NCI-H146 treated with DMSO at 0.1 percent for 48 hours (cell line): ENCODE data around the gene C22orf31.
"Not testable (repeated sequence)": the region's sequence is repeated elsewhere in the genome, so short reads cannot be mapped to it uniquely, and the experiment has no call there.

Experiments used
- DNase-seq: peaks from one replicate; lab custom pipeline; 2025; ENCODE audit not compliant: unreplicated experiment; lab: John Stamatoyannopoulos, UW

The C22orf31 gene

DNA sequence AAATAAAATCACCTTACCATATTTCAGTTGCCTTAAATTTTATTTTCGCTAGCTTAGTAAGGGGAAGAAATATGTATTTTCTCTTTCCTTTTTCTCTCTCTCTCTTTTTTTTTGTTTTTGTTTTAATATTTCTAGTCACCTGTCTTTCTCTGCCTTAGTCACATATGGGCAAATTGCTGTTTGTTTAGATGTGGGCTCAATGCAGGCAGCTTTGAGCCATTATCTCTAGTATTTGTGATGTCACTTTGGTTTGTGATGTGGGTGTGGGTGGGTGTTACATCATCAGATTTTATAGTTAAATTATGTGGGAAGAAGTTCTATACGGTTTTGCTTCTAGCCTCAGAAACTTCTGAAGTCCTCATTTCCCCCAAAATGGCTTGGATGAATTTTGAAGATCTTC is at the start of gene C22orf31:
TSS of gene C22orf31 (minus strand) at position 59 of the 400 bp plus-strand sequence. CDS start at position 20, 39 bp downstream.
- no peak for DNase-seq

DNA sequence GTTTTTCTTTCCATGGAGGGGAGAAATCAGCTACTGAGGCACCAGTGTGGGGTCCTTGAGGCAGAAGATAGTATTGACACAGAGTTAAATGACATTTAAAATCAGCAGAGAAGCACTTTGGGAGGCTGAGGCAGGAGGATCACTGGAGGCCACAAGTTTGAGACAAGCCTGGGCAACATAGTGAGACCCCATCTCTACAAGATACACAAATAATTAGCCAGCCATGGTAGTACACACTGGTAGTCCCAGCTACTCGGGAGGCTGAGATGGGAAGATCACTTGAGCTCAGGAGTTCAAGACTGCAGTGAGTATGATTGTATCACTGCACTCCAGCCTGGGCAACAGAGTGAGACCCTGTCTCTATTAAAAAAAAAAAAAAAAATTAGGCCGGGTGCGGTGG is 49.3 kb upstream of the C22orf31 start:
- no peak for DNase-seq

DNA sequence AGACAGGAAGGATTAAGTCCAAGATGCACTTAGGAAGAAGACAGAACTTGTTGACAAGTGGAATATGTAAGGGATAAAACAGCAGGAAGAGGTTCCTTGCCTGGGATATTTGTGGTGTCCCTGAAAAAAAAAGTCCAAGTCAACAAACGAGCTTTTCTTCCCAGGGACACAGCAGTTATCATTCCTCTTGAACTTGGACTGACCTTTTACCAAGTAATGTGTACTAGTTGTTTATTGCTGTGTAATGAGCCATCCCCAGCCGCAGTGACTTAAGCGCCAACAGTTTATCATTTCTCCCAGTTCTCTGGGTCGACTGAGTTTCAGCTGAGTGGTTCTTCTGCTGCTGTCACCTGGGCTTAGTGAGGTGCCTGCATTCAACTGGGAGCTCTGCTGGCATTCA is 48.2 kb upstream of the C22orf31 start:
- DNase-seq, result no peak

DNA sequence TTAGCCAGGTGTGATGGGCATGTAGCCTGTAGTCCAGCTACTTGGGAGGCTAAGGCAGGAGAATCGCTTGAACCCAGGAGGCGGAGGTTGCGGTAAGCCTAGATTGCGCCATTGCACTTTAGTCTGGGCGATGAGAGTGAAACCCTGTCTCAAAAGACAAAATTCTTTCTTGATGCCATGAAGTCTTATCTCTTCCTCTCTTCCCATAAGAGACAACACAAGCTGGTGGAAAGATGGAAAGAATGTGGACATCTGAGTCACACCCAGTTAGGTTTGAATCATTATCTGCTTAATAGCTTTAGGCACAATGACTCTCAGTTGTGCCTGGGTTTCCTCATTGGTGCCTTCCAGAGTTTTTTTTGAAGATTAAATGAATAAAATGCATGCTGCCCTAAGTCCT is 46.5 kb upstream of the C22orf31 start:
- DNase-seq, result no peak

DNA sequence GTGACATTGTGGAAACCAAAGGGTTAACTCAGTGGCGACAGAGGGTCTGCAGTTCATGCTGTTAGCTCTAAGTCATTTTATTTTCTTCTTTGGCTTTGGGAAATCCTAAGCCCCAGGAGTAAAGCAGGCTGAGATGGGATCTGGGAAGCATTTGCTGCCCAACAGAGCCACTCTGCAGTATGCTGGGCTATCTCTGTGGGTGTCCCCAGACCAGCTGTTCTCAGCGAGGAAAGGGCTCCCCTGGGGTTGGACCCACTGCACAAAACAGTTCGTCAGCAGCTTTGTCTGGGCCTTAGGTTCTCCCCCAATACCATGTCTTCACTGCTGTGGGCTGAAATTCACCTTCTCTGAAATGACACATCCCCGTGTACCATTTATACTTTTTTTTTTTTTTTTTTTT is 45.2 kb upstream of the C22orf31 start:
- no peak for DNase-seq

DNA sequence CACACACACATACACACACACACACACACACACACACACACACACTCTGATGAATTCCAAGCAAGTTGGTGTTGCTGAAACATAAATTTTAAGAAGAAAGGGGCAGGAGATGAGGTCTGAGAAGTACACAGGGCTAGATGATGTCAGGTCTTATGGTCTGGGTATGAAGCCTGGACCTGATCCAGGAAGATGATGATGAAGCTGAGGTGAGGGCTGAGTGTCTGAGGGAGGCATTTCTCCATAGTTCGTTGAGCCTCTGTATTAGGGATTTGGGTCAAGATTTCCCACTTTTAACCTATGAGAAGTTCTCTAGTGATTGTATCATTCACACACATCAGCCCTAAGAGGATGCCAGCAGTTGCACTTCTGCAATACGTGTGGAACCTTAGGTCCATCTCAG is 43.8 kb upstream of the C22orf31 start:
- DNase-seq, result no peak

DNA sequence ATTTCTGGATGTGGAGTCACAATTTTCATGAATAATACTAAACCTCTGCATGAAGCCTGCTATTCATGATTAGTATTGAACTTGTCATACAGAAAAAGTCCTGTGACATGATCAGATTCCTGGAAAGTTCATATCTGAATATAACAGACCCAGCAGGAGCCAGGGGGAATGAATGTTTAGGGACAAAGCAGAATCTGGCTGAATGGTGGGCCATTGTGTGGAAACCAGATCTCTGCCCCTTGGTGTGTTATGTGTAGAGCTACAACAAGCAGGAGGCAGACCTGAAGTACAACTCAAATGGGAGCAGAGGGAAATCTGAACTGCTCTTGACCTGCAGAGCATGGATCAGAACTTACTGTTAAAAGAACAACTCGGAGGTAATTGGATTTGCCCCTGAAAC is 41.5 kb upstream of the C22orf31 start:
- no peak for DNase-seq

DNA sequence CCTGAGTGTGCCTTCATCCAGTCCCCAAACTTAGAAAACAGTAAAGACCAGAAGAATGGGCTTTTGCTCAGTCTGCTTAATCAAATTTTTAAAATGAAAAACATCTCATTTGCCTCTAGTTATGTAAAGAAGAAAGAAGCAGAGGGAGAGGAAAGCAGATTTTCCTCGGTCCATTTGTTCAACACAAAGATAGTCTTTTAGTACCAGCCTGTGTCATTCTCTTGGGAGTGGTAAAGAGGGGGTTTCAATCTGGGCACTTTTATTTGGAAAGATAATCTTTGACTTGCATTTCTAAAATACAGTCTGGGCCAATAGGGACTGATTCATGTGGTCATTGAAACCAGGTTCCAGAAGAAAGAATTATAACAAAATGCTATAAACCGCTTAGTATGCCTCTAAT is 40.7 kb upstream of the C22orf31 start:
- no peak for DNase-seq

DNA sequence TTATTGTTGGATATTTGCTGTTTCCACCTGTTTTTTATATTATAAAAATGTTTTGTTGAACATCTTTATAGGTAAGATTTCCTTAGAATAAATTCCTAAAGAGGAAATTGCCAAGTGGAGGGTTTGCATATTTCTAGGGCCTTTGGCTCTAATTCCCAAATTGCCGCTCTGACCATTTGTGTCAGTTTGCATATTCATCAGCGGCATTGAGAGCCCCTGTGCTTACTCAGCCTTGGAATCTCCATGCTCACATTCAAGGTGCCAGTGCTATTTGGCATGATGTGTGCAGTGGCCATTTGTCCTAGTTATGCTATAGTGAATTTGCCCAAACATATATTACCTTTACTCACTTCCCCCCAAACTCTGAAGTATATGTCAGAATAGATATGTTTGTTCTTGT is 36.7 kb upstream of the C22orf31 start:
- DNase-seq, result no peak

DNA sequence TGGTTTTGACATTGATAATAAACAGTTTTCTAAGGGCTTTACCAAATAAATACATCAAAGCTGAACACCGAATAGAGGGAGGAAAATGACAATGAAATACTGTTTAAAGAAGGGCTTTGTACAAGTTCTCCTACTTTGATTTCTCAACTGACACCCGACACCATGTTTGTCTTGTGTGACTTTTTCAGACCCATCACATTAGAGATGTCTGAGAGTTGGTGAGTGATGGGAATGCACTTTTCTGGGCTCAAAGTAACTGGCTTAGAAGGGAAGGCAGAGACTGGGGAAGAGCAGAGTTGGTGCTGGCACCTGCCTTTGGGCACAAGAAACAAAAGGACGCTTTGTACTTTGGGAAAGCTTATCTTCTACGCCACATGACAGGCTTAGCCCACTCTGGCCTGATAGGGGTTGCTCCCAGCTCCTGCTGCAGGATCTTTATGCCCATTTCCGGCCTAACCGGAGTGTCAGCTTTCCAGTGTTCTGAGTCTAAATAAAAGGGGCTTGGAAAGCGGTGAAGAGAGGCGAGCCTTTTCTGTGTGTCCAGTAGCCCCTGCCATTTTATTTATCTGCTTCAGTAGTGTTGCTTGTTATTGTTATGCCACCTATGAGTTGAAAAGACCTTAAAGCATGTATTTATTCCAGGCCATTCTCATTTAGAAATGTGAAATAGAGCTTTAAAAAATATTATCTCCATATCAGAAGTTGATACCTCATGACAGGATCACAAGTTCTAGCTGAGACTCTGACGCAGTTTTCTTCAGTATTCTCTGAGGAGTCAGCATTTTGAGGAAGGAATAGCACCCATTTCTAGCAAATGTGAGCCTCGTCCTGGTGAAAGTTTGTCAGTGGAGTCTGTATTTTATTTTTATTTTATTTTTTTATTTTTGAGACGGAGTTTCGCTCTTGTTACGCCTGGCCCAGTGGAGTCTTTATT is 35.4 kb upstream of the C22orf31 start:
- DNase-seq, result no peak

DNA sequence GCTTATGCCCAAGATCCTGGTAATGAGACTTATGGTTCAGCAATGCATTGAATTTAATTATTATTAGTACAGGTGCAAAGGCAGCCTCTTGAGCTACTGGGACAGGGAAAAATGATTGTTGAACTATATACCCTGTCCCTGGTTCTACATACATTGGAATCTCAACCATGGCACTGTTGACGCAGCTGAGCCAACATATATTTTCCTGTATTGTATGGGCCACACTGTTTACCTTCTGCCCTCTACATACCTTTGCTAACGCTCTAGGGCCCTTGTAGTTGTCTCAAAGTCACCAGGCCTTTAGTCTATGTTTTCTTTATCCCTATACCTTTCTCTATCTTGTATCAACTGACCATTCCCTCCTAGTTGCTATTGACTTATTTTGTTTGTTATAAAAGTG is 33.8 kb upstream of the C22orf31 start:
- DNase-seq, result peak; percentile 18

DNA sequence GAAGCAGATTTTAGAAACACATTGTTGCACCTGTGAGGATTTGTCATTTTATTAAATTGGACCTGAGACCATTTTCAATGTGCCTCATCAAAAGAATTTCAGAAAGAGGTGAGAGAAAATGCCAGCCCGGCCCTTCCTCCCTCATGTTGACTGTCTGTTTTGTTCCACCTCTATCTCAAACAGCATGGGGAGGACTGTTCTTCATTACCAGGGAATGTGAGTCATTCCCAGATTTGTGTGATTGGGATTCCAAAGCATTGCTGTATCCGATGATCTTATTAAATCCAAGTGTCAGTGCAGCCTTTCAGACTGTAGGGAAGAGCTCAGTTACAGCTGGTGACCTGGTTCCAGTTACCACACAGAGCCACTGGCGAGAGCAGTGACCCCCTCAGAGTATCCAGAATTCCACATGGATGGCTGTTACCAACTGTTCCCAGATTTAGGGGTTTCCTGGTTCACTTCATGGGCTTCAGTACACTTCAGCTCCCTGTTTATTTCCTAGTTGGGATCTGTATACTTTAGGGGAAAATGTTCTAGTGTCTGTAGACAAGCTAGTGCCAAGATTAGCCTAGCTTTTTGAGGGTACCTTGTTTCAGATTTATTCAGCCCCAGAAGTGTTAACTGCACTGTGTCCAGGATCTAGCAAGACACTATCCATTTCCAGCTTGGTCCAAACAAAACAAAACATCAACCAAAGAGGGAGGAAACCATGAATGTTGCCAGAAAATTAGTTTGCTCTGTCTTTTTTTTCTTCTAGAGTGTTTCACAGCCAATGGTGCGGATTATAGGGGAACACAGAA is 32.1 kb upstream of the C22orf31 start:
- no peak for DNase-seq

DNA sequence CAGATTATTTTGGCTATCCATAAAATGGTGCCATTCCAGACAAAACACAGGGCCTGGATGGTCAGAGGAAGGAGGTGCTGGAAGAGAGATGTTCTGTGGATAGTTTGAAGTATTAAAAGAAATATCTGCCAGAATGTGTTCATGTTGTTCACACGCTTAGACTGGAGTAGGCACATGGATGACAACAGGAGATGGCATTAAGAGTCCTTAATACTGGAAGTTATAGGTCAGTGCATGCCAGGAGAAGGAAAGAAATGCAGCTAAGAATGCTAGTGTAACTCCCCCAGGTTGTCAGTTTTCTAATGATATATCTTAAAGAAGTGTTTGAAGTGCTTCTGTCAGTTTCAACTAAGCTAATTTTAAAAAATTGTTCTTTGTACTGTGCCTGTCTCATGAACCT is 31.4 kb upstream of the C22orf31 start:
- no peak for DNase-seq

DNA sequence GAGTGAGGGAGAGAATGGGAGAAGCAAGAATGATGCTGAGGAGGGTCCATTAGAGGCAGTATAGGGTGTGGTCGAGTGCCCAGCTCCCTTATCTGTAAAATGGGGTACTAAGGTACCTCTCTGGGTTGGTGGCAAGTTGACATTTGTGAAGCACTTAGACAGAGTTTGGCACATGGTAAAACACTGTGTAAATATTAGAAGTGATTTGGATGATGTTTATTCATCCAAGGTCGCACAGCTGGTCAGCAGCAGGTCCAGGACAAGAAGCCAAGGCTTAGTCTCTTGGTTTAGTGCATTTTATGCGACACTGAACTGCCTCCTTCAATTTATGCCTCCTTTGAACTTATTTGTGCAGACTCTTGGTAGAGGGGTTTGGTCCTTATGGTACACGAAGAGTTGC is 30.6 kb upstream of the C22orf31 start:
- no peak for DNase-seq

DNA sequence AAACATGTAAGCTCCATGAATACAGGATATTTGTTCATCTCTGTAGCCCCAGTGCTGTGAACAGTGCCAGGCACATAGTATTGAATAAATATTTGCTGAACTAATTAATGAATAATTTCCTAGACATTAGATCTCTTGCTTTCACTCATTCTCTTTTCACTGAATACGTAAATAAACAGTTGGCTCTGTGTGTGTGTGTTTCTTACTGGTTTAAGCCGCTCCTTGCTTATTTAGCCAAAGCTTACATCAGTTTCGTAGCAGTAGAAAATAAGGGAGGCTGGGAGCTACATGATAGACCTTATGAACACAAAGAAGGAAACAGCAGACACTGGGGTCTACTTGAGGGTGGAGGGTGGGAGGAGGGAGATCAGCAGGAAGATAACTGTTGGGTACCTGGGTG is 28.4 kb upstream of the C22orf31 start:
- peak; percentile 27 for DNase-seq

DNA sequence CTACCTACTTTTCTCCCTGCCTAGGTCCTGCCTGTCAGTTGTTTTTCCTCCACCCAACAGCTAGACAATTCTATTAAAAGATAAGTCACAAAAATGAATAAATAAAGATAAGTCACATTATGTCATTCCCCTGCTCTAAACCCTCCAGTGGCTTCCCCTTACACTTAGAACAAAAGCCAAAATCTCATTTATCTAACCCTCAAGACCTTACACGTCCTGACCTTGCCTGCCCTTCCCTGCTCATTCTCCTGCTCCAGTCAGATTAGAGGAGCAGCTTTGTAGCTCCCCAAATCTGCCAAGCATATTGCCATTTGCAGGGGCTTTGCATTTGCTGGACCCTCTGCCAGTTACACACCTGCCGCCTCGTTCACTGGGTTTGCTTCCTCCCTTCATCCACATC is 27.9 kb upstream of the C22orf31 start:
- DNase-seq, result no peak

DNA sequence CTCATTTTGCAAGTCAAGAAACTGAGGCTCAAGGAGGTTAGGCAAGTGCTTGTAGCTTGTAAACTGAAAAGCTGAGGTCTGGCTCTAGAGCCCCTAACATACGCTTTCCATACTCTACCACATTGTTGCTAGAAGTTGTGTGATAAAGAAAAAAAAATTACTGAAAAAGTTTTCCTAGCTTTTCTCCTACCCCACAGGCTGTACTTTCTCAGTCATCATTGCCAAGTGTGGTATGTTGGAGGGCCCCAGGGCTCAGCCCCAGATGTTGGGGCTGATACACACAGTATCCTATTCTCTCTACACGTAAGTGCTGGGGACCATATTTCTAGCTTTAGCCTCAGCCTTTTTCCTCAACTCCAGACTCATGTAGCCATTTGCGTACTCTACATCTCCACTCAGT is 27.2 kb upstream of the C22orf31 start:
- no peak for DNase-seq

DNA sequence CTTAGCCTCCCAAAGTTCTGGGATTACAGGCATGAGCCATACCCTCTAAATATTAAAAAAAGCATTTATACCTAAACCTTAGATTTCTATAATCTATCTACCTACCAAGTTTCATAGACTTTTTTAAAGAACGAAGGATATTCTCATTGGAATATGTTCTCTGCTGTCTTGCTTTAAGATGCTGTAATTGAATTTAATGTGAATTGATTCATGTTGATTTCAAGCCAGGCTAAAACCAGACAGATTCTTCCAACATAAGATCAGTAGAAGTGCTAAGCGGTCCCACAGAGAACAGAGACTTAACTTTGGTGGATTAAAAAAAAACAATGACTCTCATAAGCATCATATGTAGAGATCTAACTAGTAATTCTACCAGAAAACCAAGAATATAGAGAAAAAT is 25.4 kb upstream of the C22orf31 start:
- no peak for DNase-seq

DNA sequence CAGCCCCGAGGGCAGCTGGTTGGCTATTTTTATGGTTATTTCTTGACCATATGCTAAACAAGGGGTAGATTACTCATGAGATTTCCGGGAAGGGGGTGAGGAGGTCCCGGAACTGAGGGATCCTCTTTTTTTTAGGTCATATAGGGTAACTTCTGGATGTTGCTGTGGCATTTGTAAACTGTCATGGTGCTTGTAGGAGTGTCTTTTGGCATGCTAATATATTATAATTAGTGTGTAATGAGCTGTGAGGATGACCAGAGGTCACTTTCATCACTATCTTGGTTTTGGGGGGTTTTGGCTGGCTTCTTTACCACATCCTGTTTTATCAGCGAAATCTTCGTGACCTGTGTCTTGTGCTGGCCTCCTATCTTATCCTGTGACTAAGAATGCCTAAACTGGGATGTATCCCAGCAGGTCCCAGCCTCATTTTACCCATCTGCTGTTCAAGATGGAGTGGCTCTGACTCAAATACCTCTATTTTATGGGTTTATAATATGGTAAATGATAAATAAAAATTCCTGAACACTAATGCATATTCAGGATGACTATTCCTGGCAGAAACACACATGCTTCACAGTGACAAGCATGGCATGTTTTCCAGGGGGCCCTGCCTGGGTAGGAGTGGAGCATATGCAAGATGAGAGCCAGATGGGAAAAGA is 22.4 kb upstream of the C22orf31 start:
- DNase-seq, result no peak

DNA sequence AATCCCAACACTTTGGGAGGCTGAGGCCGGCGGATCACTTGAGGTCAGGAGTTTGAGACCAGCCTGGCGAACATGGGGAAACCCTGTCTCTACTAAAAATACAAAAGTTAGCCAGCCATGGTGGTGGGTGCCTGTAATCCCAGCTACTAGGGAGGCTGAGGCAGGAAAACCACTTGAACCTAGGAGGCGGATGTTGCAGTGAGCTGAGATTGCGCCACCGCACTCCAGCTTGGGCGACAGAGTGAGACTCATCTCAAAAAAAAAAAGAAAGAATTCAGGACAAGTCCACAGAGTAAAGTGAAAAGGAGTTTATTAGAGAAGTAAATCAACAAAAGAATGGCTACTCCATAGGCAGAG is 21.9 kb upstream of the C22orf31 start:
- DNase-seq, result not testable (repeated sequence)

DNA sequence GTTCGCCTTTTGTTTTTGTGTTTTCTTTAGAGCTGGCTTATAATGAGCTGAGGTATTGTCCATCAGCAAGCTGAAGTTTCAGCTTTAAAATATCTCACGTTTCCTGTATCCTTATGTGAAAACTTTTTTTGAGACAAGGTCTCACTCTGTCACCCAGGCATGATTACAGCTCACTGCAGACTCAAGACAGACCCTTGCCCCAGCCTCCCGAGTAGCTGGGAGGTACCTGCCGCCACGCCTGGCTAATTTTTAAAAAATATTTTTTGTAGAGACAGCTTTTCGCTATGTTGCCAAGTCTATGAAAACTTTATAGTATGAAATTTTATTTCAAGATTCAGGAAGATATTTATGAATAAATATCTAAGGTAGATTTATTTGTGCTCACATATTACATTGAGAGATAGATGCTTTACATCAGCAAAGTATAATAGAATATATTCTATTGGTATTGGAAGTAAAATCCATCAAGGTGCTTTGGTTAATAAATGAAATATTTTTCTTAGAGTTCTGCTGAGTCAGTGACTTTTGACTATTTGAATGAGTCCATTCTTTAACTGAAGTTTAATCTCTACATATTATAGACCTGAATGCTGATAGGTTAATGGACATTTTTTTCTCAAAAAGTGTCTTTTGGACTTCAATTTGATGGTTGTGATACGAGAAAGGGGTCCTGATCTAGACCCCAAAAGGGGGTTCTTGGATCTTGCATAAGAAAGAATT is 21.4 kb upstream of the C22orf31 start:
- no peak for DNase-seq
